Keratinocyte (primary cell): ENCODE results near the gene PDS5B. TPM values are rescaled to one million over a fixed set of nuclear protein-coding genes. Genes with fewer than 3 reads are reported as not detected.

Experiments used
- DNase-seq: peaks from one replicate; pipeline ENCODE4 v3.0.0-alpha.2; 2011; ENCODE audit warnings: low read depth, missing footprints, low spot score
- FAIRE-seq: peaks from 2 replicates; lab custom pipeline; 2011; peaks lifted over from hg19 to GRCh38; lab: Jason Lieb, UNC
- H2AFZ ChIP-seq: 2 replicates; pipeline ENCODE4 v1.6.0; 2012; ENCODE audit warnings: low read length, control low read depth, inconsistent platforms; ENCODE audit not compliant: control insufficient read depth
- H3K27ac ChIP-seq: 2 replicates; pipeline ENCODE4 v1.5.1; 2011; ENCODE audit warnings: low read length; ENCODE audit not compliant: control insufficient read depth, insufficient read depth
- H3K27me3 ChIP-seq: 3 replicates; pipeline ENCODE4 v1.6.0; 2011; ENCODE audit warnings: low read length; ENCODE audit not compliant: control insufficient read depth, insufficient read depth; ENCODE audit errors: extremely low read depth
- H3K36me3 ChIP-seq, 2 experiments: 2 replicates in 1 of 2; 3 replicates in 1 of 2; pipeline ENCODE4 v1.5.1; 2011; ENCODE audit warnings: low read length in 2 of 2, mild to moderate bottlenecking in 1 of 2; ENCODE audit not compliant: control insufficient read depth in 2 of 2, insufficient read depth in 2 of 2; ENCODE audit errors: extremely low read depth in 1 of 2
- H3K4me1 ChIP-seq: 3 replicates; pipeline ENCODE4 v1.5.1; 2011; ENCODE audit warnings: low read length; ENCODE audit not compliant: control insufficient read depth, insufficient read depth; ENCODE audit errors: extremely low read depth
- H3K4me2 ChIP-seq: 3 replicates; pipeline ENCODE4 v1.6.0; 2011; ENCODE audit warnings: low read depth, low read length; ENCODE audit not compliant: control insufficient read depth, insufficient read depth; ENCODE audit errors: extremely low read depth
- H3K4me3 ChIP-seq, 3 experiments: fragments of 200-600 bp in 1 of 3; sonication (generic) in 1 of 3; 2 replicates in 2 of 3; 3 replicates in 1 of 3; pipeline ENCODE4 v1.5.1; 2011 to 2016; ENCODE audit warnings: low read length in 3 of 3, mild to moderate bottlenecking in 3 of 3, control low read depth in 2 of 3, inconsistent platforms in 1 of 3, low read depth in 1 of 3, mixed read lengths in 1 of 3, mixed run types in 1 of 3, moderate library complexity in 1 of 3; ENCODE audit not compliant: control insufficient read depth in 2 of 3, insufficient read depth in 2 of 3; ENCODE audit errors: extremely low read depth in 1 of 3
- H3K79me2 ChIP-seq: 2 replicates; pipeline ENCODE4 v1.6.0; 2012; ENCODE audit warnings: low read length; ENCODE audit not compliant: control insufficient read depth, insufficient read depth
- H3K9ac ChIP-seq: 3 replicates; pipeline ENCODE4 v1.6.0; 2011; ENCODE audit warnings: low read length; ENCODE audit not compliant: control insufficient read depth, insufficient read depth; ENCODE audit errors: extremely low read depth
- H3K9me1 ChIP-seq: 3 replicates; pipeline ENCODE4 v1.6.0; 2011; ENCODE audit warnings: low read length; ENCODE audit not compliant: control insufficient read depth, insufficient read depth; ENCODE audit errors: extremely low read depth
- H3K9me3 ChIP-seq: 2 replicates; pipeline ENCODE4 v1.5.1; 2012; ENCODE audit warnings: low read depth, low read length; ENCODE audit not compliant: control insufficient read depth
- H4K20me1 ChIP-seq: 3 replicates; pipeline ENCODE4 v1.6.0; 2011; ENCODE audit warnings: low read length; ENCODE audit not compliant: control insufficient read depth, insufficient read depth; ENCODE audit errors: extremely low read depth
- CTCF ChIP-seq, 3 experiments: IDR thresholded peaks in 1 of 3; conservative IDR thresholded peaks in 1 of 3; optimal IDR thresholded peaks in 1 of 3; 2 replicates in 2 of 3; 3 replicates in 1 of 3; pipeline versions ENCODE3 to v1.5.1; 2011; ENCODE audit warnings: low read length in 3 of 3, mild to moderate bottlenecking in 3 of 3, moderate library complexity in 2 of 3, control low read depth in 1 of 3, inconsistent platforms in 1 of 3; ENCODE audit not compliant: insufficient read depth in 2 of 3; ENCODE audit errors: extremely low read depth in 1 of 3
- EZH2 ChIP-seq: IDR thresholded peaks from one replicate; pipeline ENCODE4 v1.6.1; 2012; ENCODE audit warnings: inconsistent platforms, mild to moderate bottlenecking, low read length, moderate library complexity
- dilution Hi-C: fragments of 300-500 bp; cut with MboI; formaldehyde crosslinking; loops from one replicate; pipeline ENCODE4 v1.7.0; 2020; ENCODE audit warnings: low sequenced_read_pairs; ENCODE audit not compliant: extremely low pct_ligation_motif_present
- polyA plus RNA-seq, 5 experiments: library from polyadenylated mRNA; depleted of rRNA in 3 of 5; stranded (reverse) in 3 of 5; stranded (forward) in 1 of 5; unstranded in 1 of 5; fragments of >200 nt; gene quantifications; 1 replicate in 1 of 5; 2 replicates in 3 of 5; 3 replicates in 1 of 5; pipeline versions ENCODE4 v1.2.1 to v1.2.3, GENCODE V29; 2011 to 2012; ENCODE audit warnings: missing spikeins in 2 of 5, low read depth in 1 of 5, low replicate concordance in 1 of 5

The PDS5B gene
- polyA plus RNA-seq, 1 donor (not counting 4 experiments of a cell fraction or from before 2014, with no cell fraction given), result 6.9 TPM

- no peaks in the 10 kb centered on the region for H3K36me3 ChIP-seq
- no peak overlapping the region for H3K27ac ChIP-seq
- FAIRE-seq (no peak), DNase-seq (no peak)
- no peak overlapping the region for H3K4me3 ChIP-seq
- H3K9me3 ChIP-seq, result peaks cover 3% of the 10 kb centered on the region
- H3K9me1 ChIP-seq, result no peaks in the 10 kb centered on the region
- no peak overlapping the region for H2AFZ ChIP-seq
- dilution Hi-C loops, result no loop called here
- H3K9ac ChIP-seq, result no peak overlapping the region
- H3K4me1 ChIP-seq, result no peaks in the 10 kb centered on the region
- no peaks in the 10 kb centered on the region for H3K79me2 ChIP-seq
- H3K27me3 ChIP-seq, result no peaks in the 10 kb centered on the region
- H4K20me1 ChIP-seq, result no peaks in the 10 kb centered on the region
- H3K4me2 ChIP-seq, result no peak overlapping the region
- TF ChIP-seq CTCF (optimal IDR thresholded peaks at IDR 0.05 in 1 of 3, IDR thresholded peaks at IDR 0.05 in 1 of 3, conservative IDR thresholded peaks at IDR 0.05 in 1 of 3; ENCODE audit: extremely low read depth in 1 of 3, insufficient read depth in 2 of 3, low read length in 3 of 3) (no peak), EZH2 (no peak)
Observed at GRCh38 chr13:32577032-32577431, 9.2 kb upstream of the PDS5B start.

- Histone ChIP-seq H3K4me3 (no peak overlapping the region), H3K27ac (no peak overlapping the region), H3K9me1 (no peaks in the 10 kb centered on the region), H3K4me1 (peaks cover 6% of the 10 kb centered on the region), H4K20me1 (no peaks in the 10 kb centered on the region), H3K4me2 (no peak overlapping the region), H2AFZ (no peak overlapping the region), H3K36me3 (no peaks in the 10 kb centered on the region), H3K9me3 (peaks cover 3% of the 10 kb centered on the region), H3K27me3 (no peaks in the 10 kb centered on the region), H3K79me2 (no peaks in the 10 kb centered on the region), H3K9ac (no peak overlapping the region)
- dilution Hi-C loops, result no loop called here
- peak in 2 of 3 experiments; percentile 16 to 19 for TF ChIP-seq CTCF (optimal IDR thresholded peaks at IDR 0.05 in 1 of 3, IDR thresholded peaks at IDR 0.05 in 1 of 3, conservative IDR thresholded peaks at IDR 0.05 in 1 of 3; ENCODE audit: extremely low read depth in 1 of 3, insufficient read depth in 2 of 3, low read length in 3 of 3)
- TF ChIP-seq EZH2, result no peak
- DNase-seq (no peak), FAIRE-seq (no peak)
Observed at GRCh38 chr13:32581177-32581786, 5.0 kb upstream of the PDS5B start.
